ENCODE measurements around the gene ZHX3.

ZHX3 gene

GRCh38 chr20:41228858-41229257, 88.7 kb downstream of the ZHX3 start:
- H3K27ac ChIP-seq: no peak overlapping the region
- H3K4me1 ChIP-seq: peaks cover 15% of the 10 kb centered on the region
- no peak overlapping the region for H3K9ac ChIP-seq
- H3K27me3 ChIP-seq (ENCODE audit: control insufficient read depth, insufficient read depth, low read length): no peaks in the 10 kb centered on the region
- no peak for TF ChIP-seq CTCF (IDR thresholded peaks at IDR 0.05)
- H3K4me2 ChIP-seq (ENCODE audit: low read length): no peak overlapping the region
- no peaks in the 10 kb centered on the region for H3K36me3 ChIP-seq (ENCODE audit: control insufficient read depth, insufficient read depth, low read length)
- no peaks in the 10 kb centered on the region for H3K9me3 ChIP-seq (ENCODE audit: control insufficient read depth, low read length)
- H3K79me2 ChIP-seq: peaks cover 7% of the 10 kb centered on the region
- no peak overlapping the region for H2AFZ ChIP-seq
- no peak overlapping the region for H3K4me3 ChIP-seq (ENCODE audit: low read depth, low read length)

DNA sequence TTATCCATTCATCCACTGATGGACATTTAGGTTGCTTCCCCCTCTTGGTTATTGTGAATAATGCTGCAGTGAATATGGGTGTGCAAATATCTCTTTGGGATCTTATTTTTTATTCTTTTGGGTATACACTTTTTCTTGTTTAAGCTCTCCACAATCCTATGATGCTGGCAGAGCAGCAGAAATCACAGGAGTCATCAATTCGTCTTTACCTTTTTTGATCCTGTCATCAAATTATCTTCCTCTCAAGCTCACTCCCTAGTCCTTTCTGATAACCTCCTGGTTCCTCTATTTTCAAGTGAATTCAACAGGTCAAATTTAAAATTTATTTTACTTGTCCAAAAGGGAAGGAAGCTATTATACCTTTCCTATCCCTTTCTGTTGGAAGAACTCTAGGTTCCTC, 91.1 kb downstream of the ZHX3 start:
- H2AFZ ChIP-seq: no peak overlapping the region
- no peaks in the 10 kb centered on the region for H3K9me3 ChIP-seq (ENCODE audit: control insufficient read depth, low read length)
- H3K36me3 ChIP-seq (ENCODE audit: control insufficient read depth, insufficient read depth, low read length): no peaks in the 10 kb centered on the region
- peaks cover 7% of the 10 kb centered on the region for H3K79me2 ChIP-seq
- no peaks in the 10 kb centered on the region for H3K4me1 ChIP-seq
- no peaks in the 10 kb centered on the region for H3K27me3 ChIP-seq (ENCODE audit: control insufficient read depth, insufficient read depth, low read length)
- TF ChIP-seq CTCF (IDR thresholded peaks at IDR 0.05): no peak
- H3K4me2 ChIP-seq (ENCODE audit: low read length): no peak overlapping the region
- H3K27ac ChIP-seq: no peak overlapping the region
- H3K9ac ChIP-seq: no peak overlapping the region
- no peak overlapping the region for H3K4me3 ChIP-seq (ENCODE audit: low read depth, low read length)

- H3K27ac ChIP-seq: no peak overlapping the region
- H3K4me1 ChIP-seq: no peaks in the 10 kb centered on the region
These were observed 92.4 kb downstream of the ZHX3 start for GRCh38 chr20:41225091-41225490.

DNA sequence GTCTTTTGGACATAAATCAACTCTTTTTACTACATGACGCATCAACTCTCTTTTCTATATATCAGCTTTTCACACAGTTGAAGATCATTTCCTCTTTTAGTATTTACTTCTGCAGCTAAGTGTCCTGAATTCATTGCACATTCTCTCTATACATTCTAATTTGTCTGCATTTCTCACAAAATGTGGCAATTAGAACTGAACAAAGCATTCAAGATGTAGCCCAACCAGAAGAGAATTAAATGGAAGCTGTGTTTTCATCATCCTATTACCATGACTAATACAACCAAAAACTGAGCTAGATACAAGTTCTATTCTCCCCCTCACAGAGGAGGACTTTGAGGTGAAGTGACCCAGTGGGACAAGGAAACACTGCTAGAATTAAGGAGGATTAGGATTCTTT, 93.2 kb downstream of the ZHX3 start:
- H3K27ac ChIP-seq: no peak overlapping the region
- no peak overlapping the region for H3K4me3 ChIP-seq (ENCODE audit: low read depth, low read length)
- H3K79me2 ChIP-seq: peaks cover 10% of the 10 kb centered on the region
- no peaks in the 10 kb centered on the region for H3K9me3 ChIP-seq (ENCODE audit: control insufficient read depth, low read length)
- no peaks in the 10 kb centered on the region for H3K27me3 ChIP-seq (ENCODE audit: control insufficient read depth, insufficient read depth, low read length)
- no peaks in the 10 kb centered on the region for H3K4me1 ChIP-seq
- no peaks in the 10 kb centered on the region for H3K36me3 ChIP-seq (ENCODE audit: control insufficient read depth, insufficient read depth, low read length)
- no peak overlapping the region for H2AFZ ChIP-seq
- H3K9ac ChIP-seq: no peak overlapping the region
- no peak for TF ChIP-seq CTCF (IDR thresholded peaks at IDR 0.05)
- no peak overlapping the region for H3K4me2 ChIP-seq (ENCODE audit: low read length)

More at GRCh38 chr20:41225091-41225490, 92.4 kb downstream of the ZHX3 start:
- Histone ChIP-seq H3K9ac (no peak overlapping the region), H2AFZ (no peak overlapping the region), H3K36me3 (ENCODE audit: control insufficient read depth, insufficient read depth, low read length) (no peaks in the 10 kb centered on the region), H3K27me3 (ENCODE audit: control insufficient read depth, insufficient read depth, low read length) (no peaks in the 10 kb centered on the region), H3K9me3 (ENCODE audit: control insufficient read depth, low read length) (no peaks in the 10 kb centered on the region), H3K4me3 (ENCODE audit: low read depth, low read length) (no peak overlapping the region), H3K4me2 (ENCODE audit: low read length) (no peak overlapping the region), H3K79me2 (peaks cover 5% of the 10 kb centered on the region)
- TF ChIP-seq CTCF (IDR thresholded peaks at IDR 0.05): no peak

DNA sequence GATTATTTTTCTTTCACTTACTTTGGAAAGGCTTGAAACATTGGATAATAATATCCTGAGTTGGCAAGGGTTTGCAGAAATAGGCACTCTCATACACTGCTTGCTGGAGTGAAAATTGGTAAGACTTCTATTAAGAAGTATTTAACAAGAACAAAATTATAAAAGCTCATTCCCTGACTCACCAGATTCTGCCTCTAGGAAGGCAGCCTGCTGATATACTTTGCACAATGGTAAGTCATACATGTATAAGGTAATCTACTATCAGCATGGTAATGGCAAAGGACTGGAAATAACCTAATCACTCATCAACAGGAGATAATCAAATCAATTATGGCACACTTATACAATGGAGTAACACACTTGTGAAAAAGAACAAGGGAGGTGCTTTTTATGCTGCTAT, 94.4 kb downstream of the ZHX3 start:
- no peak overlapping the region for H3K9ac ChIP-seq
- H3K4me1 ChIP-seq: no peaks in the 10 kb centered on the region
- no peak overlapping the region for H3K27ac ChIP-seq
- H3K79me2 ChIP-seq: peaks cover 12% of the 10 kb centered on the region
- no peak overlapping the region for H3K4me3 ChIP-seq (ENCODE audit: low read depth, low read length)
- no peak for TF ChIP-seq CTCF (IDR thresholded peaks at IDR 0.05)
- H3K36me3 ChIP-seq (ENCODE audit: control insufficient read depth, insufficient read depth, low read length): no peaks in the 10 kb centered on the region
- no peaks in the 10 kb centered on the region for H3K27me3 ChIP-seq (ENCODE audit: control insufficient read depth, insufficient read depth, low read length)
- H2AFZ ChIP-seq: no peak overlapping the region
- H3K4me2 ChIP-seq (ENCODE audit: low read length): no peak overlapping the region
- no peaks in the 10 kb centered on the region for H3K9me3 ChIP-seq (ENCODE audit: control insufficient read depth, low read length)
